SHP77 (cell line): Measurements from ENCODE around the gene VWA5B2.

Experiments used
- DNase-seq, 2 experiments: peaks; one replicate each; lab custom pipeline; 2025; lab: John Stamatoyannopoulos, UW

The VWA5B2 gene

GRCh38 chr3:184223946-184224345, 5.4 kb upstream of the VWA5B2 start:
- no peak for DNase-seq

- DNase-seq, result peak in 1 of 2 experiments; percentile 32
Observed at GRCh38 chr3:184227481-184227935, 1.9 kb upstream of the VWA5B2 start.

- DNase-seq, result no peak
Observed at GRCh38 chr3:184228376-184229137, 828 bp upstream of the VWA5B2 start.

GRCh38 chr3:184230081-184230602, 757 bp downstream of the VWA5B2 start:
- DNase-seq, result no peak

- DNase-seq, result no peak
Observed at GRCh38 chr3:184230603-184231528, 1.5 kb downstream of the VWA5B2 start.

- DNase-seq, result no peak
Observed at GRCh38 chr3:184231671-184232070, 2.3 kb downstream of the VWA5B2 start.

GRCh38 chr3:184233127-184233843, 3.9 kb downstream of the VWA5B2 start:
- DNase-seq, result no peak

- DNase-seq, result peak in 1 of 2 experiments; percentile 46
Observed at GRCh38 chr3:184234224-184234623, 4.8 kb downstream of the VWA5B2 start.

- DNase-seq, result no peak
Observed at GRCh38 chr3:184234671-184235380, 5.4 kb downstream of the VWA5B2 start.

- no peak for DNase-seq
Observed at GRCh38 chr3:184235381-184236032, 6.1 kb downstream of the VWA5B2 start.

- no peak for DNase-seq
Observed at GRCh38 chr3:184236033-184236410, 6.6 kb downstream of the VWA5B2 start.

GRCh38 chr3:184236636-184237035, 7.3 kb downstream of the VWA5B2 start:
- DNase-seq, result no peak

GRCh38 chr3:184237211-184237610, 7.8 kb downstream of the VWA5B2 start:
- DNase-seq, result no peak

GRCh38 chr3:184237807-184238206, 8.4 kb downstream of the VWA5B2 start:
- no peak for DNase-seq

GRCh38 chr3:184238246-184238818, 8.9 kb downstream of the VWA5B2 start:
- DNase-seq, result no peak

GRCh38 chr3:184239221-184239620, 9.8 kb downstream of the VWA5B2 start:
- no peak for DNase-seq

GRCh38 chr3:184239708-184240107, 10.3 kb downstream of the VWA5B2 start:
- no peak for DNase-seq

GRCh38 chr3:184240384-184241140, 11.2 kb downstream of the VWA5B2 start:
- DNase-seq, result no peak

GRCh38 chr3:184241141-184241446, 11.7 kb downstream of the VWA5B2 start:
- no peak for DNase-seq
